D341Med (cell line): Measurements from ENCODE around the gene CBARP.
"Not testable (repeated sequence)": the region's sequence is repeated elsewhere in the genome, so short reads cannot be mapped to it uniquely, and the experiment has no call there.

Experiments
- DNase-seq: peaks from one replicate; pipeline ENCODE4 v3.0.0; 2012; ENCODE audit warnings: low spot score

The CBARP gene

GRCh38 chr19:1252221-1252820, 14.5 kb upstream of the CBARP start:
- DNase-seq = no peak

GRCh38 chr19:1251330-1252220, 13.8 kb upstream of the CBARP start:
- DNase-seq = peak; percentile 62

- peak; percentile 73 for DNase-seq
Measured at GRCh38 chr19:1250437-1251260, 12.8 kb upstream of the CBARP start.

- DNase-seq = no peak
Measured at GRCh38 chr19:1249990-1250436, 12.2 kb upstream of the CBARP start.

GRCh38 chr19:1249298-1249989, 11.6 kb upstream of the CBARP start:
- peak; percentile 94 for DNase-seq

GRCh38 chr19:1248786-1249297, 11.0 kb upstream of the CBARP start:
- peak; percentile 84 for DNase-seq

GRCh38 chr19:1248139-1248785, 10.5 kb upstream of the CBARP start, which contains the start of gene MIDN:
MIDN (plus strand) TSS chr19:1248583; CDS start chr19:1250297, 1,714 bp downstream.
- DNase-seq = peak; percentile 80

GRCh38 chr19:1247748-1248138, 9.9 kb upstream of the CBARP start:
- DNase-seq = no peak

GRCh38 chr19:1246265-1247087, 8.7 kb upstream of the CBARP start:
- DNase-seq = not testable (repeated sequence)

- DNase-seq = no peak
Measured at GRCh38 chr19:1245494-1246264, 7.9 kb upstream of the CBARP start.

GRCh38 chr19:1244693-1245451, 7.1 kb upstream of the CBARP start:
- DNase-seq = no peak

- DNase-seq = peak; percentile 86
Measured at GRCh38 chr19:1243768-1244692, 6.2 kb upstream of the CBARP start.

GRCh38 chr19:1241417-1242095, 3.8 kb upstream of the CBARP start, which contains the start of gene ATP5F1D:
ATP5F1D (plus strand) TSS chr19:1241751; CDS start chr19:1241851, 100 bp downstream.
- peak; percentile 92 for DNase-seq

GRCh38 chr19:1240925-1241324, 3.1 kb upstream of the CBARP start:
- DNase-seq = no peak

- DNase-seq = peak; percentile 99
Measured at GRCh38 chr19:1239796-1240737, 2.3 kb upstream of the CBARP start.

- DNase-seq = no peak
Measured at GRCh38 chr19:1239420-1239795, 1.6 kb upstream of the CBARP start.
